GM18499 (cell line): ENCODE results near the gene BUB3.

Experiments
- ATAC-seq: cut with Tn5 transposase; IDR thresholded peaks from one replicate; pipeline ENCODE4 v1.9.1; 2021; ENCODE audit warnings: moderate number of reproducible peaks; ENCODE audit not compliant: insufficient read depth, unreplicated experiment

BUB3 gene

GRCh38 chr10:123191886-123192285 is 37.7 kb downstream of the BUB3 start:
- no peak for ATAC-seq

- no peak for ATAC-seq
These were observed 39.9 kb downstream of the BUB3 start for GRCh38 chr10:123194056-123194455.

- ATAC-seq = no peak
These were observed 46.3 kb downstream of the BUB3 start for GRCh38 chr10:123200531-123200930.

- no peak for ATAC-seq
These were observed 48.3 kb downstream of the BUB3 start for GRCh38 chr10:123202506-123202905.

- ATAC-seq = no peak
These were observed 49.4 kb downstream of the BUB3 start for GRCh38 chr10:123203393-123204126.

GRCh38 chr10:123204127-123204461 is 49.9 kb downstream of the BUB3 start:
- ATAC-seq = no peak

GRCh38 chr10:123205041-123205440 is 50.8 kb downstream of the BUB3 start:
- no peak for ATAC-seq

GRCh38 chr10:123212063-123212462 is 57.9 kb downstream of the BUB3 start:
- ATAC-seq = no peak

GRCh38 chr10:123212640-123213039 is 58.4 kb downstream of the BUB3 start:
- no peak for ATAC-seq

- no peak for ATAC-seq
These were observed 59.0 kb downstream of the BUB3 start for GRCh38 chr10:123213192-123213591.
